Trophoblast cell (in vitro differentiated cells and primary cell): ENCODE data around the gene TRIM8.
"Not testable (repeated sequence)": the region's sequence is repeated elsewhere in the genome, so short reads cannot be mapped to it uniquely, and the experiment has no call there.

Experiments used
- DNase-seq, 2 donors: peaks; one replicate each; pipeline ENCODE4 v3.0.0-alpha.2; 2016
- H2AFZ ChIP-seq: 2 replicates; pipeline ENCODE4 v1.6.1; 2013; ENCODE audit warnings: low read length, moderate library complexity, mild to moderate bottlenecking; ENCODE audit not compliant: insufficient read depth, poor library complexity
- H2AK5ac ChIP-seq: 2 replicates; pipeline ENCODE4 v1.6.1; 2013; ENCODE audit warnings: mild to moderate bottlenecking, low read length
- H2BK120ac ChIP-seq: 2 replicates; pipeline ENCODE4 v1.6.1; 2013; ENCODE audit warnings: low read length, mild to moderate bottlenecking, moderate library complexity; ENCODE audit not compliant: insufficient read depth, poor library complexity
- H2BK12ac ChIP-seq: 2 replicates; pipeline ENCODE4 v1.6.1; 2013; ENCODE audit warnings: mild to moderate bottlenecking, low read length, moderate library complexity
- H2BK5ac ChIP-seq: 2 replicates; pipeline ENCODE4 v1.6.1; 2013; ENCODE audit warnings: low read length, low read depth, moderate library complexity, mild to moderate bottlenecking; ENCODE audit not compliant: poor library complexity
- H3K14ac ChIP-seq: 2 replicates; pipeline ENCODE4 v1.6.1; 2013; ENCODE audit warnings: mild to moderate bottlenecking, low read length
- H3K18ac ChIP-seq: 2 replicates; pipeline ENCODE4 v1.6.1; 2013; ENCODE audit warnings: mild to moderate bottlenecking, low read length
- H3K23ac ChIP-seq: 2 replicates; pipeline ENCODE4 v1.6.1; 2013; ENCODE audit warnings: low read length
- H3K27ac ChIP-seq: 2 replicates; pipeline ENCODE4 v1.5.1; 2013; ENCODE audit warnings: low read depth, mild to moderate bottlenecking, inconsistent platforms, low read length, moderate library complexity
- H3K27me3 ChIP-seq: 2 replicates; pipeline ENCODE4 v1.6.1; 2013; ENCODE audit warnings: inconsistent platforms, mild to moderate bottlenecking, low read length, moderate library complexity; ENCODE audit not compliant: insufficient read depth
- H3K36me3 ChIP-seq, 2 experiments: 1 replicate in 1 of 2; 2 replicates in 1 of 2; pipeline ENCODE4 v1.6.1; 2013; ENCODE audit warnings: low read length in 2 of 2, mild to moderate bottlenecking in 2 of 2, moderate library complexity in 1 of 2; ENCODE audit not compliant: insufficient read depth in 2 of 2, control insufficient read depth in 1 of 2
- H3K4ac ChIP-seq: 2 replicates; pipeline ENCODE4 v1.6.1; 2013; ENCODE audit warnings: low read depth, mild to moderate bottlenecking, low read length, moderate library complexity
- H3K4me1 ChIP-seq, 2 experiments: 1 replicate in 1 of 2; 2 replicates in 1 of 2; pipeline ENCODE4 v1.6.1; 2013; ENCODE audit warnings: low read length in 2 of 2, mild to moderate bottlenecking in 2 of 2, moderate library complexity in 1 of 2; ENCODE audit not compliant: insufficient read depth in 2 of 2, control insufficient read depth in 1 of 2
- H3K4me2 ChIP-seq: 2 replicates; pipeline ENCODE4 v1.6.1; 2013; ENCODE audit warnings: inconsistent platforms, mild to moderate bottlenecking, low read length, moderate library complexity
- H3K4me3 ChIP-seq: 2 replicates; pipeline ENCODE4 v1.5.1; 2013; ENCODE audit warnings: mild to moderate bottlenecking, low read depth, low read length, inconsistent platforms
- H3K79me1 ChIP-seq: one replicate; pipeline ENCODE4 v1.6.1; 2013; ENCODE audit warnings: low read length
- H3K79me2 ChIP-seq: 2 replicates; pipeline ENCODE4 v1.6.1; 2013; ENCODE audit warnings: low read length, mild to moderate bottlenecking; ENCODE audit not compliant: control insufficient read depth, insufficient read depth, poor library complexity
- H3K9ac ChIP-seq: 2 replicates; pipeline ENCODE4 v1.6.1; 2013; ENCODE audit warnings: mild to moderate bottlenecking, low read length
- H3K9me3 ChIP-seq: 2 replicates; pipeline ENCODE4 v1.6.1; 2013; ENCODE audit warnings: low read depth, mild to moderate bottlenecking, control low read depth, inconsistent platforms, low read length; ENCODE audit not compliant: insufficient read depth
- H4K12ac ChIP-seq: 2 replicates; pipeline ENCODE4 v1.6.1; 2013; ENCODE audit warnings: low read depth, mild to moderate bottlenecking, low read length, moderate library complexity
- H4K8ac ChIP-seq: 2 replicates; pipeline ENCODE4 v1.6.1; 2013; ENCODE audit warnings: low read depth, mild to moderate bottlenecking, low read length, moderate library complexity
- H4K91ac ChIP-seq: one replicate; pipeline ENCODE4 v1.6.1; 2013; ENCODE audit warnings: low read depth, mild to moderate bottlenecking, low read length, moderate library complexity
- WGBS: extraction: QIAGEN DNeasy Blood & Tissue Kit; methylation state at CpG from one replicate; pipeline ENCODE4 v1.1.7; 2013; ENCODE audit warnings: missing lambda C conversion rate; ENCODE audit not compliant: insufficient read length, insufficient coverage; ENCODE audit errors: extremely low coverage; 5-methylcytosine and 5-hydroxymethylcytosine counted together

The TRIM8 gene

GRCh38 chr10:102691285-102692066, 47.2 kb downstream of the TRIM8 start:
- Histone ChIP-seq H3K4me1 (no peaks in the 10 kb centered on the region), H3K23ac (no peak overlapping the region), H4K12ac (no peak overlapping the region), H4K91ac (no peak overlapping the region), H2BK5ac (no peak overlapping the region), H3K9me3 (no peaks in the 10 kb centered on the region), H2AFZ (no peak overlapping the region), H4K8ac (no peak overlapping the region), H2BK120ac (no peak overlapping the region), H3K79me1 (no peaks in the 10 kb centered on the region), H3K14ac (no peak overlapping the region), H2BK12ac (no peak overlapping the region), H3K27me3 (no peaks in the 10 kb centered on the region), H3K36me3 (peaks cover 3 to 4% of the 10 kb centered on the region in 2 experiments), H3K4me3 (no peak overlapping the region), H3K9ac (no peak overlapping the region), H3K4me2 (no peak overlapping the region), H3K4ac (no peak overlapping the region), H3K79me2 (no peaks in the 10 kb centered on the region), H2AK5ac (no peak overlapping the region), H3K18ac (no peak overlapping the region), H3K27ac (no peak overlapping the region)
- DNase-seq, result no peak
- WGBS, result no CpG with 5 or more reads among the region's 8 CpGs

- H2AK5ac ChIP-seq, H3K9ac ChIP-seq, H2BK120ac ChIP-seq, H3K27me3 ChIP-seq, H2AFZ ChIP-seq, H3K18ac ChIP-seq, H4K8ac ChIP-seq, H4K91ac ChIP-seq, H3K79me1 ChIP-seq, H3K79me2 ChIP-seq, H2BK5ac ChIP-seq, H3K36me3 ChIP-seq, H2BK12ac ChIP-seq, H3K23ac ChIP-seq, H3K4me2 ChIP-seq, H3K4ac ChIP-seq, H3K4me3 ChIP-seq, H3K4me1 ChIP-seq, H3K27ac ChIP-seq, H4K12ac ChIP-seq, H3K9me3 ChIP-seq, H3K14ac ChIP-seq: not testable (repeated sequence)
- peak in 1 of 2 donors; percentile 21 for DNase-seq
- no CpG with 5 or more reads among the region's 10 CpGs for WGBS
Observed at GRCh38 chr10:102695401-102695800, 51.1 kb downstream of the TRIM8 start.

GRCh38 chr10:102696736-102697135, 52.5 kb downstream of the TRIM8 start:
- Histone ChIP-seq H3K14ac (no peak overlapping the region), H3K27ac (no peak overlapping the region), H3K4me1 (no peaks in the 10 kb centered on the region), H2AFZ (no peak overlapping the region), H3K4me3 (no peak overlapping the region), H2BK5ac (no peak overlapping the region), H3K23ac (no peak overlapping the region), H3K9me3 (no peaks in the 10 kb centered on the region), H2AK5ac (no peak overlapping the region), H4K91ac (no peak overlapping the region), H3K79me1 (no peaks in the 10 kb centered on the region), H4K8ac (no peak overlapping the region), H4K12ac (no peak overlapping the region), H2BK120ac (no peak overlapping the region), H3K9ac (no peak overlapping the region), H3K36me3 (peaks cover 3 to 10% of the 10 kb centered on the region in 2 experiments), H3K4me2 (no peak overlapping the region), H3K18ac (no peak overlapping the region), H3K4ac (no peak overlapping the region), H2BK12ac (no peak overlapping the region), H3K79me2 (no peaks in the 10 kb centered on the region), H3K27me3 (no peaks in the 10 kb centered on the region)
- WGBS, result no CpG with 5 or more reads among the region's 3 CpGs
- peak in 1 of 2 donors; percentile 29 for DNase-seq

DNA sequence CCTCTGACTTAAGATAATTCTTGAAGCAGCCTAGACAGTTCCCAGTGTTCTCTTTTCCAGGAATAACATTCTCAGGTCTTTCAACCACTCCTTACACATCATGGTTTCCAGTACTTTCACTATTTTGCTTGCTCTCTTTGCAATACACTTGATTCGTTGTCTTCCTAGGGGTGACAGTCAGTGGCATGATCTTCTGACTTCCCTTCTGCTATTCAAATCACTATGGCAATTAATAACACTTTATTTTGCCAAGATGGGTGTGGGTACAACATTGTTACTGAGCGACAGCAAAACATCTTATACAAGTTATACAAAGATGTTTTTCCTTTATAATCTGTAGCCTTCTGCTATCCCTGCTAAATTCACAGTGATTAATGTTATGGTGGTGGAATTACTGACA, 54.6 kb downstream of the TRIM8 start:
- WGBS, result no CpG with 5 or more reads among the region's 2 CpGs

More for the DNA sequence above, 54.6 kb downstream of the TRIM8 start:
- no peak overlapping the region for H4K12ac ChIP-seq
- H3K4ac ChIP-seq, result no peak overlapping the region
- H2AK5ac ChIP-seq, result no peak overlapping the region
- no peak overlapping the region for H2BK5ac ChIP-seq
- H3K27me3 ChIP-seq, result no peaks in the 10 kb centered on the region
- no peak overlapping the region for H3K4me2 ChIP-seq
- no peaks in the 10 kb centered on the region for H3K79me2 ChIP-seq
- H3K79me1 ChIP-seq, result no peaks in the 10 kb centered on the region
- H2AFZ ChIP-seq, result no peak overlapping the region
- H2BK120ac ChIP-seq, result no peak overlapping the region
- H3K23ac ChIP-seq, result no peak overlapping the region
- no peak overlapping the region for H3K18ac ChIP-seq
- H4K91ac ChIP-seq, result no peak overlapping the region
- H3K27ac ChIP-seq, result no peak overlapping the region
- H3K36me3 ChIP-seq, result peaks cover 3 to 10% of the 10 kb centered on the region in 2 experiments
- H3K9ac ChIP-seq, result no peak overlapping the region
- H3K4me3 ChIP-seq, result no peak overlapping the region
- H4K8ac ChIP-seq, result no peak overlapping the region
- H3K4me1 ChIP-seq, result no peaks in the 10 kb centered on the region
- H3K9me3 ChIP-seq, result no peaks in the 10 kb centered on the region
- no peak overlapping the region for H3K14ac ChIP-seq
- no peak overlapping the region for H2BK12ac ChIP-seq
- no peak for DNase-seq
